22Rv1 (cell line): Measurements from ENCODE around the gene PKP2.

Experiments
- ZFX ChIP-seq: fragments of 450-650 bp; IDR thresholded peaks from 2 replicates; pipeline ENCODE4 v1.6.1; 2017; ENCODE audit warnings: antibody characterized with exemption, borderline replicate concordance
- TF ChIP-seq, protein P1 (sequence below): fragments of 450-650 bp; IDR thresholded peaks from 2 replicates; pipeline ENCODE4 v1.5.1; 2017; ENCODE audit warnings: mild to moderate bottlenecking

DNA sequence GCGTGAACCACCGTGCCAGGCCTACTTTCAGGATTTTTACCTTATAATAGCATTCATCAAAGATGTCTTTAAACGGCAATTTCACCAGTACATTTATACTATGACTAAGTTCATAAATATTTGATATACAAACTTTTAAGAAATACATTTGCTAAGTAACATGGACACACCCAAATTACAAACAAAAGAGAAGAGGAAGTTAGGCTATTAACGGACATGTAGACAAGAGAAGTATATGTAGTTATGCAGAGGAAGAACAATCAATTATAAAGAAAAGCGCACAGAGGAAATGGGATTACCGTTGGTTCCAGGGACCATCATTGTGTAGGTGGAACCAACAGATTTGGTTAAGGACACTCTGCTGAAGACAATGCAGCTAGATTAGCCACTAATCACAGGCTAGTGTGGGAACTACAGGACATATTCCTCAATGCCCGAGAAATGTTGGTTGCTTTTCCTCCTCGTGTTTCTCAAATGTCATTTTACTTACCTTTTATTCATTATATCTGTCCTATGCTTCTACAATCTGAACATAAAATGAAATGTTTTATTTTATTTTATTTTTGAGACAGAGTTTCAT, 24.0 kb upstream of the PKP2 start:
- TF ChIP-seq, protein P1, sequence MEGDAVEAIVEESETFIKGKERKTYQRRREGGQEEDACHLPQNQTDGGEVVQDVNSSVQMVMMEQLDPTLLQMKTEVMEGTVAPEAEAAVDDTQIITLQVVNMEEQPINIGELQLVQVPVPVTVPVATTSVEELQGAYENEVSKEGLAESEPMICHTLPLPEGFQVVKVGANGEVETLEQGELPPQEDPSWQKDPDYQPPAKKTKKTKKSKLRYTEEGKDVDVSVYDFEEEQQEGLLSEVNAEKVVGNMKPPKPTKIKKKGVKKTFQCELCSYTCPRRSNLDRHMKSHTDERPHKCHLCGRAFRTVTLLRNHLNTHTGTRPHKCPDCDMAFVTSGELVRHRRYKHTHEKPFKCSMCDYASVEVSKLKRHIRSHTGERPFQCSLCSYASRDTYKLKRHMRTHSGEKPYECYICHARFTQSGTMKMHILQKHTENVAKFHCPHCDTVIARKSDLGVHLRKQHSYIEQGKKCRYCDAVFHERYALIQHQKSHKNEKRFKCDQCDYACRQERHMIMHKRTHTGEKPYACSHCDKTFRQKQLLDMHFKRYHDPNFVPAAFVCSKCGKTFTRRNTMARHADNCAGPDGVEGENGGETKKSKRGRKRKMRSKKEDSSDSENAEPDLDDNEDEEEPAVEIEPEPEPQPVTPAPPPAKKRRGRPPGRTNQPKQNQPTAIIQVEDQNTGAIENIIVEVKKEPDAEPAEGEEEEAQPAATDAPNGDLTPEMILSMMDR, result no peak
- no peak for TF ChIP-seq ZFX
